Immature natural killer cell (primary cell): ENCODE data around the gene CAP2. TPM values are rescaled to one million over a fixed set of nuclear protein-coding genes. Genes with fewer than 3 reads are reported as not detected.
"Not testable (repeated sequence)": the region's sequence is repeated elsewhere in the genome, so short reads cannot be mapped to it uniquely, and the experiment has no call there.

Experiments
- DNase-seq, 3 donors: peaks; one replicate each; pipeline ENCODE4 v3.0.0; 2022; ENCODE audit warnings: mixed read lengths in 1 of 3
- H3K27ac Mint-ChIP-seq, 6 donors: one replicate each; pipeline ENCODE4 v1.8.0; 2020; ENCODE audit warnings: mixed read lengths in 6 of 6, mild to moderate bottlenecking in 5 of 6, inconsistent platforms in 4 of 6, moderate library complexity in 3 of 6
- H3K27me3 Mint-ChIP-seq, 3 donors: one replicate each; pipeline ENCODE4 v1.8.0; 2020 to 2021; ENCODE audit warnings: low read depth in 3 of 3, mild to moderate bottlenecking in 3 of 3, mixed read lengths in 3 of 3, moderate library complexity in 3 of 3, inconsistent platforms in 1 of 3
- H3K36me3 Mint-ChIP-seq, 3 donors: one replicate each; pipeline ENCODE4 v1.8.0; 2020; ENCODE audit warnings: mixed read lengths in 3 of 3, inconsistent platforms in 2 of 3, mild to moderate bottlenecking in 2 of 3
- H3K4me1 Mint-ChIP-seq, 2 donors: one replicate each; pipeline ENCODE4 v1.8.0; 2020; ENCODE audit warnings: inconsistent platforms in 2 of 2, mild to moderate bottlenecking in 2 of 2, mixed read lengths in 2 of 2, moderate library complexity in 1 of 2
- H3K4me3 Mint-ChIP-seq, 5 donors: one replicate each; pipeline ENCODE4 v1.8.0; 2020; ENCODE audit warnings: mild to moderate bottlenecking in 5 of 5, mixed read lengths in 5 of 5, inconsistent platforms in 3 of 5, moderate library complexity in 3 of 5
- H3K9me3 Mint-ChIP-seq, 6 donors: one replicate each; pipeline ENCODE4 v1.8.0; 2020; ENCODE audit warnings: mild to moderate bottlenecking in 6 of 6, mixed read lengths in 6 of 6, inconsistent platforms in 4 of 6, moderate library complexity in 3 of 6
- polyA plus RNA-seq, 3 donors: library from polyadenylated mRNA; unstranded; fragments of 300-500 nt; fragmentation: Illumina TruSeq; gene quantifications; one replicate each; pipeline ENCODE4 v1.2.3, GENCODE V29; 2021

The CAP2 gene
- polyA plus RNA-seq, 3 donors from 2014 or later, result not detected

- Mint-ChIP-seq H3K27me3 (peaks cover 0 to 7% (median 3%) of the 10 kb centered on the region in 3 donors), H3K27ac (no peak overlapping the region)
Measured at GRCh38 chr6:17410281-17410680, 16.9 kb downstream of the CAP2 start.

GRCh38 chr6:17413313-17413750, 19.9 kb downstream of the CAP2 start:
- Mint-ChIP-seq H3K4me1 (no peaks in the 10 kb centered on the region), H3K4me3 (no peak overlapping the region), H3K9me3 (peaks cover 0 to 7% (median 1%) of the 10 kb centered on the region in 6 donors), H3K36me3 (no peaks in the 10 kb centered on the region), H3K27me3 (peaks cover 3 to 7% (median 6%) of the 10 kb centered on the region in 3 donors), H3K27ac (no peak overlapping the region)
- DNase-seq, result no peak

More at GRCh38 chr6:17410281-17410680, 16.9 kb downstream of the CAP2 start:
- DNase-seq, result no peak
- Mint-ChIP-seq H3K4me3 (no peak overlapping the region), H3K4me1 (no peaks in the 10 kb centered on the region), H3K9me3 (peaks cover 0 to 7% (median 1%) of the 10 kb centered on the region in 6 donors), H3K36me3 (no peaks in the 10 kb centered on the region)

- not testable (repeated sequence) for H3K27ac Mint-ChIP-seq, H3K9me3 Mint-ChIP-seq, H3K36me3 Mint-ChIP-seq, H3K4me3 Mint-ChIP-seq, DNase-seq, H3K27me3 Mint-ChIP-seq, H3K4me1 Mint-ChIP-seq
Measured at GRCh38 chr6:17414395-17414794, 21.0 kb downstream of the CAP2 start.

GRCh38 chr6:17415321-17415720, 21.9 kb downstream of the CAP2 start:
- H3K4me3 Mint-ChIP-seq, result no peak overlapping the region
- no peaks in the 10 kb centered on the region for H3K36me3 Mint-ChIP-seq
- peaks cover 0 to 6% (median 6%) of the 10 kb centered on the region in 3 donors for H3K27me3 Mint-ChIP-seq
- DNase-seq, result no peak
- H3K9me3 Mint-ChIP-seq, result peaks cover 0 to 6% (median 1%) of the 10 kb centered on the region in 6 donors
- no peak overlapping the region for H3K27ac Mint-ChIP-seq
- H3K4me1 Mint-ChIP-seq, result no peaks in the 10 kb centered on the region

- Mint-ChIP-seq H3K9me3 (peaks cover 0 to 3% (median 0%) of the 10 kb centered on the region in 6 donors), H3K4me3 (no peak overlapping the region), H3K27me3 (peaks cover 0 to 8% (median 7%) of the 10 kb centered on the region in 3 donors), H3K27ac (no peak overlapping the region), H3K4me1 (no peaks in the 10 kb centered on the region), H3K36me3 (no peaks in the 10 kb centered on the region)
- DNase-seq, result no peak
Measured at GRCh38 chr6:17416806-17417205, 23.4 kb downstream of the CAP2 start.

- peaks cover 0 to 9% (median 7%) of the 10 kb centered on the region in 3 donors for H3K27me3 Mint-ChIP-seq
- H3K9me3 Mint-ChIP-seq, result no peaks in the 10 kb centered on the region
- H3K4me1 Mint-ChIP-seq, result no peaks in the 10 kb centered on the region
- H3K36me3 Mint-ChIP-seq, result no peaks in the 10 kb centered on the region
- H3K4me3 Mint-ChIP-seq, result no peak overlapping the region
- no peak overlapping the region for H3K27ac Mint-ChIP-seq
- no peak for DNase-seq
Measured at GRCh38 chr6:17417817-17418216, 24.4 kb downstream of the CAP2 start.

- Mint-ChIP-seq H3K9me3 (no peaks in the 10 kb centered on the region), H3K4me3 (no peak overlapping the region), H3K27ac (no peak overlapping the region), H3K36me3 (no peaks in the 10 kb centered on the region), H3K27me3 (peaks cover 0 to 9% (median 7%) of the 10 kb centered on the region in 3 donors), H3K4me1 (no peaks in the 10 kb centered on the region)
- DNase-seq, result no peak
Measured at GRCh38 chr6:17418281-17419188, 25.1 kb downstream of the CAP2 start.

- Mint-ChIP-seq H3K27ac (no peak overlapping the region), H3K9me3 (no peaks in the 10 kb centered on the region), H3K36me3 (no peaks in the 10 kb centered on the region), H3K4me3 (no peak overlapping the region), H3K4me1 (no peaks in the 10 kb centered on the region), H3K27me3 (peaks cover 0 to 9% (median 7%) of the 10 kb centered on the region in 3 donors)
- DNase-seq, result no peak
Measured at GRCh38 chr6:17419189-17419575, 25.8 kb downstream of the CAP2 start.

GRCh38 chr6:17420368-17420767, 27.0 kb downstream of the CAP2 start:
- Mint-ChIP-seq H3K36me3 (no peaks in the 10 kb centered on the region), H3K9me3 (no peaks in the 10 kb centered on the region), H3K27ac (no peak overlapping the region), H3K27me3 (peaks cover under 1 to 9% (median 7%) of the 10 kb centered on the region in 3 donors), H3K4me1 (no peaks in the 10 kb centered on the region), H3K4me3 (no peak overlapping the region)
- no peak for DNase-seq

- no peak overlapping the region for H3K4me3 Mint-ChIP-seq
- no peak overlapping the region for H3K27ac Mint-ChIP-seq
- no peaks in the 10 kb centered on the region for H3K36me3 Mint-ChIP-seq
- peaks cover 4 to 9% (median 7%) of the 10 kb centered on the region in 3 donors for H3K27me3 Mint-ChIP-seq
- no peak for DNase-seq
- no peaks in the 10 kb centered on the region for H3K9me3 Mint-ChIP-seq
- no peaks in the 10 kb centered on the region for H3K4me1 Mint-ChIP-seq
Measured at GRCh38 chr6:17421406-17421805, 28.0 kb downstream of the CAP2 start.

- H3K9me3 Mint-ChIP-seq, result peaks cover 0 to 2% (median 0%) of the 10 kb centered on the region in 6 donors
- H3K36me3 Mint-ChIP-seq, result no peaks in the 10 kb centered on the region
- no peak overlapping the region for H3K27ac Mint-ChIP-seq
- H3K4me1 Mint-ChIP-seq, result no peaks in the 10 kb centered on the region
- no peak overlapping the region for H3K4me3 Mint-ChIP-seq
- peaks cover 3 to 13% (median 4%) of the 10 kb centered on the region in 3 donors for H3K27me3 Mint-ChIP-seq
- DNase-seq, result no peak
Measured at GRCh38 chr6:17423026-17423425, 29.6 kb downstream of the CAP2 start.

- DNase-seq, result no peak
Measured at GRCh38 chr6:17427062-17427461, 33.7 kb downstream of the CAP2 start.

GRCh38 chr6:17427617-17428016, 34.2 kb downstream of the CAP2 start:
- Mint-ChIP-seq H3K4me3 (no peak overlapping the region), H3K27me3 (peaks cover 3 to 6% (median 4%) of the 10 kb centered on the region in 3 donors), H3K36me3 (no peaks in the 10 kb centered on the region)

More at GRCh38 chr6:17427062-17427461, 33.7 kb downstream of the CAP2 start:
- H3K9me3 Mint-ChIP-seq, result peaks cover 0 to 2% (median 0%) of the 10 kb centered on the region in 6 donors
- no peaks in the 10 kb centered on the region for H3K4me1 Mint-ChIP-seq
- H3K4me3 Mint-ChIP-seq, result no peak overlapping the region
- no peak overlapping the region for H3K27ac Mint-ChIP-seq
- peaks cover 3 to 6% (median 4%) of the 10 kb centered on the region in 3 donors for H3K27me3 Mint-ChIP-seq
- H3K36me3 Mint-ChIP-seq, result no peaks in the 10 kb centered on the region

GRCh38 chr6:17428595-17429120, 35.3 kb downstream of the CAP2 start:
- H3K36me3 Mint-ChIP-seq, result not testable (repeated sequence)

More at GRCh38 chr6:17427617-17428016, 34.2 kb downstream of the CAP2 start:
- Mint-ChIP-seq H3K9me3 (peaks cover 0 to 2% (median 0%) of the 10 kb centered on the region in 6 donors), H3K4me1 (no peaks in the 10 kb centered on the region), H3K27ac (no peak overlapping the region)
- no peak for DNase-seq

More at GRCh38 chr6:17428595-17429120, 35.3 kb downstream of the CAP2 start:
- not testable (repeated sequence) for H3K4me1 Mint-ChIP-seq, H3K27ac Mint-ChIP-seq, DNase-seq, H3K27me3 Mint-ChIP-seq, H3K4me3 Mint-ChIP-seq, H3K9me3 Mint-ChIP-seq
